Glomerular visceral epithelial cell (primary cell): ENCODE data around the gene EZR.

Experiments used
- DNase-seq: peaks from one replicate; pipeline ENCODE4 v3.0.0-alpha.2; 2016; ENCODE audit errors: extremely low spot score

EZR gene

GRCh38 chr6:158762787-158763433, 56.3 kb downstream of the EZR start:
- DNase-seq = no peak

GRCh38 chr6:158761746-158762145, 57.4 kb downstream of the EZR start:
- no peak for DNase-seq

- no peak for DNase-seq
These were observed 58.4 kb downstream of the EZR start for GRCh38 chr6:158760618-158761250.

GRCh38 chr6:158759966-158760617, 59.1 kb downstream of the EZR start:
- no peak for DNase-seq

GRCh38 chr6:158758941-158759479, 60.2 kb downstream of the EZR start:
- no peak for DNase-seq

GRCh38 chr6:158758451-158758860, 60.7 kb downstream of the EZR start:
- DNase-seq = no peak

GRCh38 chr6:158757753-158758090, 61.4 kb downstream of the EZR start:
- DNase-seq = no peak

GRCh38 chr6:158756977-158757752, 62.0 kb downstream of the EZR start:
- no peak for DNase-seq

- DNase-seq = no peak
These were observed 63.0 kb downstream of the EZR start for GRCh38 chr6:158756126-158756525.

GRCh38 chr6:158755636-158756035, 63.5 kb downstream of the EZR start:
- DNase-seq = no peak

GRCh38 chr6:158754738-158755137, 64.4 kb downstream of the EZR start:
- no peak for DNase-seq

GRCh38 chr6:158753811-158754210, 65.4 kb downstream of the EZR start:
- no peak for DNase-seq

GRCh38 chr6:158752613-158753012, 66.6 kb downstream of the EZR start:
- DNase-seq = peak; percentile 39

GRCh38 chr6:158751921-158752320, 67.2 kb downstream of the EZR start:
- DNase-seq = no peak

GRCh38 chr6:158751224-158751623, 67.9 kb downstream of the EZR start:
- DNase-seq = no peak

- DNase-seq = no peak
These were observed 74.2 kb downstream of the EZR start for GRCh38 chr6:158744986-158745430.

GRCh38 chr6:158743033-158743651, 76.0 kb downstream of the EZR start:
- DNase-seq = no peak

GRCh38 chr6:158739673-158740072, 79.5 kb downstream of the EZR start:
- DNase-seq = no peak

- DNase-seq = peak; percentile 49
These were observed 81.2 kb downstream of the EZR start for GRCh38 chr6:158737710-158738615.

GRCh38 chr6:158737082-158737709, 82.0 kb downstream of the EZR start:
- no peak for DNase-seq
